HT1080 (cell line): ENCODE results near the gene GZMH. TPM values are rescaled to one million over a fixed set of nuclear protein-coding genes. Genes with fewer than 3 reads are reported as not detected.
"Not testable (repeated sequence)": the region's sequence is repeated elsewhere in the genome, so short reads cannot be mapped to it uniquely, and the experiment has no call there.

Source experiments
- DNase-seq: peaks from one replicate; pipeline ENCODE4 v3.0.0-alpha.2; 2015; ENCODE audit warnings: low read depth
- total RNA-seq: library from RNA; depleted of rRNA; stranded (reverse); fragments of >200 nt; shearing (Covaris generic); gene quantifications from 2 replicates; pipeline ENCODE4 v1.2.3, GENCODE V29; 2014; rRNA removed

Gene GZMH
- total RNA-seq, 1 experiment from 2014 or later = not detected

DNA sequence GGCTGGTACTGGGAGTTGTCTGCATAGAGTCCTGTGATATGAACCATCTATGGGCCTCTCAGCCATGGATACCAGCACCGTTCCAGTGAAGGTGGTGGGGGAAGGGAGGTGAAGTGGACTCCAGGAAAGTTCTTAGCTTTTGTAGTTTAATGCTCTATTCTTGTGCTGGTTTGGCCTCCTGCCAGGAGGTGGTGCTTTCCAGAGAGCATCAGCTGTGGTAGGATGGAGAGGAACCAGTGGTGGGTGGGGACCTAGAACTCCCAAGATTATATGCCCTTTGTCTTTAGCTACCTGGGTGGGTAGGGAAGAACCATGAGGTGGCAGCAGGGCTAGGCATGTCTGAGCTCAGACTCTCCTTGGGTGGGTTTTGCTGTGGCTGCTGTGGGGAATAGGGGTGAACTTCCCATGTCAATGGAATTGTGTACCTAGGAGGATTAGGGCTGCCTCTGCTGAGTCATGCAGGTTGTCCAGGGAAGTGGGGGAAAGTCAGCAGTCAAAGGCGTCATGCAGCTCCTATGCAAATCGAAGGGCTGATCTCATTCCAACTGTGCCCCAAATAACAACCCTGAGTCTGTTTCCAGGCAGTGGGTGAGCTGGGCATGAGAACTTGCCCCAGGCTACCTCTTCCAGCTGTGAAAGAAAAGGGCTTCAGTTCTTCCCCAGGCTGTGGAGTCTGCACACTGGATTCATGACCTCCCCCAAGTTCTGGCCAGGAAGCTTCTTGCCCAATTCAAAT lies 14.2 kb downstream of the GZMH start:
- peak; percentile 50 for DNase-seq

DNA sequence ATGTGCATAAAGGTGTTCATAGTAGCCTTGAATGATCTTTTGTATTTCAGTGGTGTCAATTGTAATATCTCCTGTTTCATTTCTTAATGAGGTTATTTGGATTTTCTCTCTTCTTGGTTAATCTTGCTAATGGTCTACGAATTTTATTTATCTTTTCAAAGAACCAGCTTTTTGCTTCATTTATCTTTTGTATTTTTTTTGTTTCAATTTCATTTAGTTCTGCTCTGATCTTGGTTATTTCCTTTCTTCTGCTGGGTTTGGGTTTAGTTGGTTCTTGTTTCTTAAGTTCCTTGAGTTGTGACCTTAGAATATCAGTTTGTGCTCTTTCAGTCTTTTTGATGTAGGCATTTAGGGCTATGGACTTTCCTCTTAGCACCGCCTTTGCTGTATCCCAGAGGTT lies 18.5 kb downstream of the GZMH start:
- not testable (repeated sequence) for DNase-seq

DNA sequence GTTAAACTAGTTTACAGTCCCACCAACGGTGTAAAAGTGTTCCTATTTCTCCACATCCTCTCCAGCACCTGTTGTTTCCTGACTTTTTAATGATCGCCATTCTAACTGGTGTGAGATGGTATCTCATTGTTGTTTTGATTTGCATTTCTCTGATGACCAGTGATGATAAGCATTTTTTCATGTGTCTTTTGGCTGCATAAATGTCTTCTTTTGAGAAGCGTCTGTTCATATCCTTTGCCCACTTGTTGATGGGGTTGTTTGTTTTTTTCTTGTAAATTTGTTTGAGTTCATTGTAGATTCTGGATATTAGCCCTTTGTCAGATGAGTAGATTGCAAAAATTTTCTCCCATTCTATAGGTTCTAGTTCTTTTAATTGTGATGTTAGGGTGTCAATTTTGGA lies 25.1 kb downstream of the GZMH start:
- not testable (repeated sequence) for DNase-seq

DNA sequence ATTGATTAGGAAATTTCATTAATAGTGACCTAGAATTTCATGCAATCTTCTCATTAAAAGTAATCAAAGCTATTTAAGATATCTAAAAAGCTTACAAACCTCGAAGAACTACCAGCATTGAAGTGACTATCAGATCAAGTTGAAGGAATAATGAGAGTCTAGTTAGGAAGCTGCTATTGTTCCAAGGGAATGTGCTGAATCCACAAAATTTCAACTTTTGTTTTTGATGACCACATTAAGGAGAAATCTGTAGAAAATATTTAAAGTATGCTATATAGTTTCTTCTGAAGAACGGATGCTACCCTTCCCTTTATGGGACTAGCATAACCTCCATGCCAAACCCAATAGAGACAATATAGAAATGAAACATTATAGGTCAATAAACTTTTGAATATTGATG lies 30.9 kb downstream of the GZMH start:
- DNase-seq = no peak

DNA sequence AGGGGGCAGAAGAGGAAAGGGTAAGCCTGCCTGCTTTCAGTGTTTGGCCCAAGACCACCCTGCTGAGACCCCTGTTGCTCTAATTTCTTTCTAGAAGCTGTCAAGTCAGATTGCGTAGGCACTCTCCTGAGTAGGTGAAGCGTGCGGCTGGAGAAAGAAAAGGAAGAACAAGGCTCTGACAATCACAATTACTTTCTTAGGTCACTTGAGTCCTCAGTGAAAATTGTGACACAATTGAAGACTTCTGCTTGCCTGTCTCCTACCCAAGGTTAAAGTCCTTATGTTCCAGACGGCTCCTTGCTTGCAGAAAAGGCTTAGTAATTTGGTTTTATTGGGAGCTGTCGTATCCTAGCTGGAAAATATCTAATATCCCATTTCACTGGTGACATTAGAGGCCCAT lies 32.7 kb downstream of the GZMH start:
- DNase-seq = no peak

DNA sequence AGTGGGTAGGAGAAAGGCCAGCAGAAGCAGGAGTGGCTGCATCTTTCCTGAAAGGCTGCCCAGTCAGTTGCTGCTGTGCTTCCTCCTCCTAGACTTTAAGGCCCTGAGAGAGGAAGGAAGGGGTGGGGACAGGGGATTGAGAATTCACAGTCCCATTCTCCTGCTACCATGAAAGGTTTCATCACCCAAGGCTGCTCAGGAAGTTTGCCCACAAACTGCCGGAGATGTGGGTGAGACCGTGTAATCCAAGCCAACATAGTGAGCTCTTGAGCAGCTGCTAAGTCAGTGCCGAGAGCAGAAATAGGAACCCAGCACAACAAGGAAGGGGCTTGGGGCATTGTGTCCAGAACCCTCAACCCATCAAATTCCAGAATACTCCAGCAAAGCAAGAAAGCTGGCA lies 33.3 kb downstream of the GZMH start, which contains the start of gene CTSG:
CTSG (minus strand) TSS at position 69 of the 400 bp plus-strand sequence; CDS start at position 42, 27 bp downstream.
- DNase-seq = no peak

DNA sequence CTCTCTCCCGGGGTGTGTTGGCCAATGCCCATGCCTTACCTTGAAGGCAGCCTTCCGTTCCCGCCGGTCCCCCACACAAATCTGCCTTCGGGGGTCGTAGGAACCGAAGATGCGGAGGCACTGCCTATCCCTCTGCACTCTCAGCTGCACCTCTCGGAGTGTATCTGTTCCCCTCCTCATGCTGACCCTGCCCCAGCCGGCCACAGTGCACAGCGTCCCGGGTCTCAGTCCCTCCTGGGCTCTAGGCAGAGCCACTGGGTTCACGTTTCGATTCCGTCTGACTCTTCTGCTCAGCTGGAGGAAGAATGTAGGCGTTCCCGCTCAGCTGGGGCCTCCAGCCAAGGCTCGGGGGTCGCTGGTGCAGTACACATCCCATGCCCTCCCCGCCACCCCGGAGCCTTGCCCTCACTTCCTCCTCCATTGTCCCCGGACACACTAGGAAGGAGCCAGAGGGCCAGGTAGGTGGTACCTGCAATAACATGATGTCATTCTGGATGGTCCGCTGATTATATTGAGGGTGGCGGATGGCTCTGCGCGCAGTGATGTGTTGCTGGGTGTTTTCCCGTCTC lies 35.2 kb downstream of the GZMH start:
- no peak for DNase-seq

DNA sequence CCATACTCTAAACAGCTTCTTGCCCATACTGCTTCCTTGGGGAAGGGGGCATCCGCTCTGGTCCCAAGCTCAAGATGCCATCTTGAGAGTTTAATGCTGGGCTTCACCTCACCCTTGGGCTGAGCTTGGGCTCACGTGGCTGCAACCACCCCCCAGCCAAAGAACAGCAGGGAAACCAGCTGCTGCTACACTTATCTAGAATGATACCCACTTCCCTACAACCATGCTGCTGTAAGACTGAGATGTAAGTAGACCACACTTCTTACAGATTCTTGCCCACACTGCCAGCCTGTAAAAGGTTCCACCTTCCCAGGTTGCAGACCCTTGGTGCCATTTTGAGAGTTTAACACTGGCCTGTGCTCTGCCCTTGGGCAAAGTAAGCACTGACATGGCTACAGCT lies 43.2 kb downstream of the GZMH start:
- DNase-seq = no peak

DNA sequence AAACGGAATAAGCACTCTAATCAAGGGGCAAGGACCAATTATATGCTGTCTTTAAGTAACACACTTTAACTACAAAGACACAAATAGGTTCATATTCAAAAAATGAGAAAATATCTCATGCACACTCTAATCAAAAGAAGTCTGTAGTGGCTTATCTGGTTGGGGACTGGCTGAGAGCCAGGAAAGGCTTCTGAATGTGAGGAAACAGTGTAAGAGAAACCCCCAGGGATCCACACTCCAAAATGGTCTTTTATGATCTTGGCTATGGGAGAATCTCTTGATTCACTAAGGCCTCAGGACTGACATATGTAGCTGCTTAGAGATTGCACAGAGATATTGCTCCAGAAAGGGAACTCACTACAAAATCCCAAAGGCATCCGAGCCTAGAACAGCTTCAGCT lies 43.7 kb downstream of the GZMH start:
- no peak for DNase-seq

DNA sequence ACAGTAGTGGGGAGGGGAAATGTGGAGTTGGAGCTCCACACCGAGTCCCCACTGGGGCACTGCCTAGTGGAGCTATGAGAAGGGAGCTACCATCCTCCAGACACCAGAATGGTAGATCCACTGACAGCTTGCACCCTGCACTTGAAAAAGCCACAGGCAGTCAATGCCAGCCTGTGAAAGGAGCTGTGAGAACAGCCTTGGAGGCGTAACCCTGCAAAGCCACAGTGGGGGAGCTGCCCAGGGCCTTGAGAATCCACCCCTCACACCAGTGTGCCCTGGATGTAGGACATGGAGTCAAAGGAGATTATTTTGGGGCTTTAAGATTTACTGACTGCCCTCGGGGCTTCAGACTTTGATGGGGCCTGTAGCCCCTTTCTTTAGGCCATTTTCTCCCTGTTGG lies 46.0 kb downstream of the GZMH start:
- no peak for DNase-seq

DNA sequence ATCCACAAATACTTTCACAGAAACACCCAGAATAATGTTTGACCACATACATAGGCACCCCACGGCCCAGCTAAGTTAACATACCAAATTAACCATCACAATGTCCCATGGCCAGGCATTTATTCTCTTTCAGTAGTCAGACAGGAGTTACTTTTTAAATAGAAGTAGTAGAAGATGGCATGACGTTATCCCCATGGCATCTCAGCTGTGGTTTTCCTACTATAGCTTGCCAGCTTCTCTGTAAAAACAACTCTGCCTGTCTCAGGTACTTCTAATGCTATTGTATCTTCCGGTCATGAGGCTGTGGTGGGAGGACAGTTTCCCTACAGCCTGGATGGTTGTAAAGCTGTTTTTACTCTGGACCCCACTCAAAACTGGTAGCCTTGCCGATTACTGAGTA lies 52.7 kb downstream of the GZMH start:
- DNase-seq = peak; percentile 80

Other genes with a start within 250 kb of the GZMH start
- gene NFATC4, start 241.5 kb downstream of the GZMH start, total RNA-seq = 0.32 TPM in 1 of 2 replicates, not detected in the other
- 0.03 and 0.05 TPM in 2 replicates for gene NYNRIN, start 210.7 kb downstream of the GZMH start, total RNA-seq
- gene CBLN3, start 180.0 kb downstream of the GZMH start, total RNA-seq = 0.35 and 0.84 TPM in 2 replicates
- gene KHNYN, start 179.7 kb downstream of the GZMH start, total RNA-seq = 18.0 and 20.8 TPM in 2 replicates
- gene SDR39U1, start 166.9 kb downstream of the GZMH start, total RNA-seq = 11.7 and 21.9 TPM in 2 replicates
- not detected in 2 replicates for gene CMA1, start 101.4 kb downstream of the GZMH start, total RNA-seq
- not detected in 2 replicates for gene CTSG, start 33.4 kb downstream of the GZMH start, total RNA-seq
- gene GZMB, start 24.5 kb upstream of the GZMH start, total RNA-seq = not detected in 2 replicates